Measurements from ENCODE around the gene MYO5A. TPM values are rescaled to one million over a fixed set of nuclear protein-coding genes. Genes with fewer than 3 reads are reported as not detected.
"Not testable (repeated sequence)": the region's sequence is repeated elsewhere in the genome, so short reads cannot be mapped to it uniquely, and the experiment has no call there.

The MYO5A gene
- total and polyA plus RNA-seq, 2 donors: 9.1 to 29.5 TPM

- Histone ChIP-seq H3K27ac (ENCODE audit: low read depth) (peak overlapping the region; percentile 13), H3K4me1 (ENCODE audit: insufficient read depth) (no peaks in the 10 kb centered on the region), H3K36me3 (ENCODE audit: insufficient read depth) (no peaks in the 10 kb centered on the region), H3K4me3 (ENCODE audit: low read depth, low read length) (no peak overlapping the region)
- WGBS: 90% methylated on average over 5 of the region's 5 CpGs
- no peak for DNase-seq (ENCODE audit: extremely low spot score)
Measured at GRCh38 chr15:52288986-52289385, 239.7 kb downstream of the MYO5A start.

- Histone ChIP-seq H3K36me3 (ENCODE audit: insufficient read depth) (no peaks in the 10 kb centered on the region), H3K4me3 (ENCODE audit: low read depth, low read length) (no peak overlapping the region), H3K27ac (ENCODE audit: low read depth) (peak overlapping the region; percentile 73), H3K4me1 (ENCODE audit: insufficient read depth) (no peaks in the 10 kb centered on the region)
- WGBS: 70% methylated on average over 13 of the region's 13 CpGs
- peak; percentile 49 for DNase-seq (ENCODE audit: extremely low spot score)
Measured at GRCh38 chr15:52288051-52288942, 240.4 kb downstream of the MYO5A start.

DNA sequence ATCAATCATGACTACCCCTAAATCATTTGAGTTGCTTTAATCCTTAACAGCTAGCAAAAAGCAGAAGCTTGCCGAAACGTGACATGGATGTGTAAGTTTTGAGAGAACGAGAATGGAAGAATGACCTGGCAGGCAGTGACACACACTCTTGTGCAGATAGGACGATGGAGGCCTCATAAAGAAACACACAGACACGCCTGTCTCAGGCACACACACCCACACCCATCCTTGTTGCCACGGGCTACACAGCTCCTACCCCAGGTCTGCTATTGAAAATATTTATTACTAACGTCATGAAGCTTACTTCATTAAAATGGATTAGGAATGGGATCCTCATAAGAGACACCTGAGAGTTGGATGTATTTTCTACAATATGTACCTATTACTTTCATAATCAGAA, 241.6 kb downstream of the MYO5A start:
- no peaks in the 10 kb centered on the region for H3K4me1 ChIP-seq (ENCODE audit: insufficient read depth)
- no peaks in the 10 kb centered on the region for H3K36me3 ChIP-seq (ENCODE audit: insufficient read depth)
- 80% methylated on average over 7 of the region's 7 CpGs for WGBS
- no peak overlapping the region for H3K27ac ChIP-seq (ENCODE audit: low read depth)
- DNase-seq (ENCODE audit: extremely low spot score): no peak
- H3K4me3 ChIP-seq (ENCODE audit: low read depth, low read length): no peak overlapping the region

- H3K4me3 ChIP-seq (ENCODE audit: low read depth, low read length); H3K36me3 ChIP-seq (ENCODE audit: insufficient read depth); H3K4me1 ChIP-seq (ENCODE audit: insufficient read depth); H3K27ac ChIP-seq (ENCODE audit: low read depth); DNase-seq (ENCODE audit: extremely low spot score): not testable (repeated sequence)
- WGBS: 96% methylated on average over 31 of the region's 34 CpGs
Measured at GRCh38 chr15:52285941-52286340, 242.7 kb downstream of the MYO5A start.

GRCh38 chr15:52284164-52284563, 244.5 kb downstream of the MYO5A start:
- no peak for DNase-seq (ENCODE audit: extremely low spot score)
- H3K4me1 ChIP-seq (ENCODE audit: insufficient read depth): no peaks in the 10 kb centered on the region
- H3K27ac ChIP-seq (ENCODE audit: low read depth): no peak overlapping the region
- 77% methylated on average over 3 of the region's 3 CpGs for WGBS
- no peaks in the 10 kb centered on the region for H3K36me3 ChIP-seq (ENCODE audit: insufficient read depth)
- no peak overlapping the region for H3K4me3 ChIP-seq (ENCODE audit: low read depth, low read length)

GRCh38 chr15:52283281-52283680, 245.4 kb downstream of the MYO5A start:
- no peaks in the 10 kb centered on the region for H3K4me1 ChIP-seq (ENCODE audit: insufficient read depth)
- no peaks in the 10 kb centered on the region for H3K36me3 ChIP-seq (ENCODE audit: insufficient read depth)
- DNase-seq (ENCODE audit: extremely low spot score): no peak
- H3K4me3 ChIP-seq (ENCODE audit: low read depth, low read length): no peak overlapping the region
- no peak overlapping the region for H3K27ac ChIP-seq (ENCODE audit: low read depth)
- WGBS: 83% methylated on average over 6 of the region's 6 CpGs

DNA sequence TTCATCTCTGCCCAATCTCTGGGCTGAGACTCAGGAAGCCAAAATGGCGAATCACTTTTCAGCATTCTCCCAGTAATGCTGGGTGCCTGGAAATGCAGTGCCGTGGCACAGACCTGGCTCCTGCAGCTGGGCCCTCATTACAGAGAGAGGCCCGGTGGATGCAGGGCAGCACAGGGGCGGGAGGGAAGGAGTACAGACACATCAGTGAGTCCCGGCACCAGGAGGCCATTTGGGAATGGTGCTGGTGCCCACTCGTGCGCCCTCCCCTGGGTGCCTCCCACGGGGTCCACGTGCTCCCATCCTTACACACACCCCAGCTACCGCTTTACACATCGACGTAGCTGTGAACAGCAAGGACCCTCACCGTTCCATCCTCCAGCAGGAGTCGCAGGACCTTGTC, 246.3 kb downstream of the MYO5A start:
- no peak for DNase-seq (ENCODE audit: extremely low spot score)
- Histone ChIP-seq H3K36me3 (ENCODE audit: insufficient read depth) (no peaks in the 10 kb centered on the region), H3K4me1 (ENCODE audit: insufficient read depth) (no peaks in the 10 kb centered on the region), H3K27ac (ENCODE audit: low read depth) (no peak overlapping the region), H3K4me3 (ENCODE audit: low read depth, low read length) (no peak overlapping the region)
- 91% methylated on average over 14 of the region's 14 CpGs for WGBS

- no peak overlapping the region for H3K4me3 ChIP-seq (ENCODE audit: low read depth, low read length)
- 74% methylated on average over 10 of the region's 10 CpGs for WGBS
- H3K27ac ChIP-seq (ENCODE audit: low read depth): no peak overlapping the region
- H3K36me3 ChIP-seq (ENCODE audit: insufficient read depth): no peaks in the 10 kb centered on the region
- no peaks in the 10 kb centered on the region for H3K4me1 ChIP-seq (ENCODE audit: insufficient read depth)
- no peak for DNase-seq (ENCODE audit: extremely low spot score)
Measured at GRCh38 chr15:52281085-52282035, 247.3 kb downstream of the MYO5A start.

- no peak overlapping the region for H3K4me3 ChIP-seq (ENCODE audit: low read depth, low read length)
- no peak overlapping the region for H3K27ac ChIP-seq (ENCODE audit: low read depth)
- H3K36me3 ChIP-seq (ENCODE audit: insufficient read depth): no peaks in the 10 kb centered on the region
- 89% methylated on average over 11 of the region's 11 CpGs for WGBS
- DNase-seq (ENCODE audit: extremely low spot score): no peak
- no peaks in the 10 kb centered on the region for H3K4me1 ChIP-seq (ENCODE audit: insufficient read depth)
Measured at GRCh38 chr15:52280326-52281084, 248.2 kb downstream of the MYO5A start.

DNA sequence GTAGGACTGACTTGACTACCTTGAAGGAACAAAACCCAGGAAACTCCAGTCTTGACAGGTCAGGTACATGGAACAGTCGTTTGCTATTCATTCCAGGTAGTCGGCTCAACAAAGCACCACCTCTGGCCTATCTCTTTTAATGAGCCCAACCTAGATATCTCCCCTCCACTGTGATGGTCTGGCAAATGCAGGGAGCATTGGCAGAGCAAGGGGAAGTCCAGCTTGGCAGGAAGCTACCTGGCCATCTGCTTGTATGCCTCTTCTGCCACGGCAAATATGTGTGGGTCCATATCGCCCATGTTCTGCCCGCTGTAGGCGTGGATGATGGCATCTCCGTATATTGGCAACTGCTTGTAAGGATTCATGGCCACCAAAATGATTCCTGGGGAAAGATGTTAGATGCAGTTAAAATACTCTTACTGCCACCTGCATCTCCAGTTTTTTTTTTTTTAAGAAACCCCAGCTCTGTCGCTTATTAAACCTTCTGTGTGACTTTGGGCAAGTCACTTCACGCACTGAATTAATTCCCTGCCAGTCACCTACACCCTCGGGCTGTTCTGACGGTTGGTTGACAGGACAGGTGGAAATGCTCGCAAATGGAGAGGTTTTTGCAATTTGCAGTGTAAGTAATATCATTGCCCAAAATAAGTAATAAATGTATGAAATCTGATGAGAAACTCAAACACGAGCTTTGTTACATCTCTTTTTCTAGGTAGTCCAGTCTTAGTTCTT, 249.9 kb downstream of the MYO5A start:
- Histone ChIP-seq H3K36me3 (ENCODE audit: insufficient read depth) (no peaks in the 10 kb centered on the region), H3K27ac (ENCODE audit: low read depth) (no peak overlapping the region), H3K4me1 (ENCODE audit: insufficient read depth) (no peaks in the 10 kb centered on the region), H3K4me3 (ENCODE audit: low read depth, low read length) (no peak overlapping the region)
- 87% methylated on average over 13 of the region's 13 CpGs for whole genome bisulfite sequencing
- no peak for DNase-seq (ENCODE audit: extremely low spot score)

DNA sequence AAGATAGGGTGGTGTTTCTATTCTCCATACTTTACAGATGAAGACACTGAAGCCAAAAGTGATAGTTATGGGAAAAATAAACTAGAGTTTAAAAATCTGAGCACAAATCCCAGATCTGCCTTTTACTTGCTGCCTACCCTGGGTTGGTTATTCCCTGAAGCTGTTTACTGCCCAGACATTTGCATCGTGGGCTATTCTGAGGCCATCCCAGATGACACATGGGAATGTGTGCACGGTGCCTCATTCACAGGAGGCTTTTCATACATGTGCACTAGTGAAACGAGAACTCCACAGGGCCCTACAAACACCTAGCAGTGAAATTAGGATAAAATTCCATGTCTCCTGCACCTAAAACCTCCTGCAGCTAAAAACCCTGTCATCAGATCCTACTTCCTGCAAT, 250.5 kb downstream of the MYO5A start:
- no peaks in the 10 kb centered on the region for H3K4me1 ChIP-seq (ENCODE audit: insufficient read depth)
- H3K4me3 ChIP-seq (ENCODE audit: low read depth, low read length): no peak overlapping the region
- no peaks in the 10 kb centered on the region for H3K36me3 ChIP-seq (ENCODE audit: insufficient read depth)
- H3K27ac ChIP-seq (ENCODE audit: low read depth): no peak overlapping the region
- 69% methylated on average over 3 of the region's 3 CpGs for WGBS
- no peak for DNase-seq (ENCODE audit: extremely low spot score)

DNA sequence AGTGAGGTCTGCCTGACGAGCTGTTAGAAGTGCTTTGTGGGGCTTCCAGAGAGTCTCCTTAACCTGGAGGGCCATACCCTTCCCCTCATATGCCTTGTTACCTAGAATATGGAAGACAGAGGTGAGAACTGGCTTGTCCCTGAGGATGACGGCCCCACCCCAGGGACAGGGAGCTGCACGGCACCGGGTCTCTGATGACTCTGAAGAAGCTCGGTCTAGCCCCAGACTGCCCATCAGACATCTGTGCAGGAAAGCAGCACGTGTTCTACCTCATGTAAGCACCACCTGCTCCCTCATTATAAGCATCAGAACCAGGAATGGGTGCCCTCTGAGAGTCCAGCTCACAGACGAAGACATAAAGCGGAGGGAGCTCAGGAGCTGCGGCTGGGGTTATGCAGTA, 251.1 kb downstream of the MYO5A start:
- WGBS: 91% methylated on average over 9 of the region's 9 CpGs
- DNase-seq (ENCODE audit: extremely low spot score): no peak
- H3K4me3 ChIP-seq (ENCODE audit: low read depth, low read length): no peak overlapping the region
- no peaks in the 10 kb centered on the region for H3K36me3 ChIP-seq (ENCODE audit: insufficient read depth)
- H3K27ac ChIP-seq (ENCODE audit: low read depth): no peak overlapping the region
- no peaks in the 10 kb centered on the region for H3K4me1 ChIP-seq (ENCODE audit: insufficient read depth)

Measured in urinary bladder (tissue), 4 donors.